GM18868 (cell line): ENCODE results near the gene NUP188.

Experiments used
- ATAC-seq: cut with Tn5 transposase; IDR thresholded peaks from one replicate; pipeline ENCODE4 v1.9.1; 2021; ENCODE audit warnings: mild to moderate bottlenecking, moderate library complexity; ENCODE audit not compliant: unreplicated experiment

The NUP188 gene

GRCh38 chr9:128947527-128948301, at the start of gene NUP188, which contains the start of gene DOLK:
TSS of gene NUP188 (plus strand) at chr9:128947699. CDS start at chr9:128947720, 21 bp downstream.
TSS of gene DOLK (minus strand) at chr9:128947603. CDS start at chr9:128947303, 300 bp downstream.
- ATAC-seq: peak; percentile 71

- no peak for ATAC-seq
Measured at GRCh38 chr9:128898382-128898781, 49.1 kb upstream of the NUP188 start.

- no peak for ATAC-seq
Measured at GRCh38 chr9:128898845-128899565, 48.5 kb upstream of the NUP188 start.

- no peak for ATAC-seq
Measured at GRCh38 chr9:128899566-128900322, 47.8 kb upstream of the NUP188 start.

GRCh38 chr9:128901379-128901778, 46.1 kb upstream of the NUP188 start:
- ATAC-seq: no peak

GRCh38 chr9:128901822-128902221, 45.7 kb upstream of the NUP188 start:
- ATAC-seq: no peak

GRCh38 chr9:128902351-128903078, 45.0 kb upstream of the NUP188 start:
- ATAC-seq: peak; percentile 72

- no peak for ATAC-seq
Measured at GRCh38 chr9:128903079-128903461, 44.4 kb upstream of the NUP188 start.

- no peak for ATAC-seq
Measured at GRCh38 chr9:128903871-128904620, 43.5 kb upstream of the NUP188 start.

GRCh38 chr9:128905964-128906363, 41.5 kb upstream of the NUP188 start:
- ATAC-seq: no peak

- ATAC-seq: no peak
Measured at GRCh38 chr9:128906741-128907140, 40.8 kb upstream of the NUP188 start.

GRCh38 chr9:128908372-128908771, 39.1 kb upstream of the NUP188 start:
- no peak for ATAC-seq

GRCh38 chr9:128909859-128910258, 37.6 kb upstream of the NUP188 start:
- ATAC-seq: no peak

- ATAC-seq: no peak
Measured at GRCh38 chr9:128910906-128911305, 36.6 kb upstream of the NUP188 start.

- ATAC-seq: no peak
Measured at GRCh38 chr9:128911529-128912035, 35.9 kb upstream of the NUP188 start.

- ATAC-seq: no peak
Measured at GRCh38 chr9:128912270-128912853, 35.1 kb upstream of the NUP188 start.

- no peak for ATAC-seq
Measured at GRCh38 chr9:128913048-128913900, 34.2 kb upstream of the NUP188 start.

GRCh38 chr9:128913995-128914772, 33.3 kb upstream of the NUP188 start:
- no peak for ATAC-seq
